Measurements from ENCODE around the gene SEC22A.

Gene SEC22A

GRCh38 chr3:123263941-123264340, 62.2 kb downstream of the SEC22A start:
- no peak for DNase-seq (ENCODE audit: low read depth)

GRCh38 chr3:123267821-123268220, 66.1 kb downstream of the SEC22A start:
- DNase-seq (ENCODE audit: low read depth): no peak

GRCh38 chr3:123270818-123271217, 69.1 kb downstream of the SEC22A start:
- DNase-seq (ENCODE audit: low read depth): no peak

GRCh38 chr3:123271466-123272159, 69.9 kb downstream of the SEC22A start:
- DNase-seq (ENCODE audit: low read depth): no peak

DNA sequence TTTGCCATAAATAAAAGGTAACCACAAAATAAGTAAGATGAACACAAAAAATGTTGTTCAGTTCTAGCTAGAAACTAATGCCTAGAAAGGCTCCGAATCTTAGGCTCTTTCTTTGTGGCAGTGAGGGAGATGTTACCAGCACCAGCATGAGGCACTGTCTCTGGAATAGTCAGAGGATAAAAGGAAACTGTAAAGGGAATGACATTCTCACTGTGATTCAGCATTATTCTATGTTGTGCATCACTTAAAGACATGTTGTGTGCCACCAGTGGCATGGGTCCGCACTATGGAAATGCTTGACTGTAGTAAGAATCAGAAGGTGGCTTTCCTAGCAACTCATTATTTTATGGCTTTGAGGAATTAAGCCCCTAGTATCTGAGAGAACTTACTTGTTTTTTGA, 70.8 kb downstream of the SEC22A start:
- no peak for DNase-seq (ENCODE audit: low read depth)

- DNase-seq (ENCODE audit: low read depth): no peak
These were observed 73.9 kb downstream of the SEC22A start for GRCh38 chr3:123275691-123276090.

GRCh38 chr3:123276346-123277006, 74.7 kb downstream of the SEC22A start:
- no peak for DNase-seq (ENCODE audit: low read depth)

- no peak for DNase-seq (ENCODE audit: low read depth)
These were observed 75.4 kb downstream of the SEC22A start for GRCh38 chr3:123277106-123277505.

DNA sequence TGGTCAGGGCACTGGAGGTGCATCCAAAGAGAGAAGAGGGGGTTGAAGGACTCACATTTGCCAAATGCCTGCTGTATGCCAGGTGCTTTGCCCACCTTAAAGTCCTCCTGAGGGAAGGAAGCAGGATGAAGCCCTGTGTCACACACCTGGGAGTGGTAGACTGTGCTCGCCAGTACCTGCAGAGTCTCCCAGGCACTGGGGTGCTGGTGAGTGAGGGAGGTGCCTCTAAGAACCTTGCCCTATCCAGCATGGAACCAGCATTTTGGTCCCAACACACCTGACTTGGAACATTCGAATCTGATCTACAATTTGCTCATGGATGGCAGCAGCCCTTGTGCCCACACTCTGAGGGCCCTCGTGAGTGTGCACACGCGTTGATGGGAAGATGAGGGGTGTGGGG, 76.7 kb downstream of the SEC22A start:
- DNase-seq (ENCODE audit: low read depth): no peak

DNA sequence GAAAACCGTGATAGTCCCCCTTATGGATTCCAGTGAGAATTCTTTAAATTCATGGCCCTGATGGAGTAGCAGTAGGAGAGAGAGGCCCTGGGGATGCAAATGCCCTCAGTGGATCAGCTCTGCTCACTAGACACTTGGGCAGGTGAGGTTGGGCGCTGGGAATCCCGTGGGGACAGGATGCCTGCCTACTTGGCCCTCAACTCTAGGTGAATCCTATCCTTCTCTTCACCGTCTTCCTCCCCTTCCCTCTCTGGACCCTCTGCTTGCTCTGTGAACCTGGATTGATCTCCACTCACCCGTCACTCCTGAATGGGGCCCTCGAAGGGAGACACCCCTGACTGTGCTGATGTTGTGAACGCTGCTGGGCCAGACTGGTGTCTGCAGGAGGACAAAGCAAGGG, 77.4 kb downstream of the SEC22A start:
- DNase-seq (ENCODE audit: low read depth): no peak

DNA sequence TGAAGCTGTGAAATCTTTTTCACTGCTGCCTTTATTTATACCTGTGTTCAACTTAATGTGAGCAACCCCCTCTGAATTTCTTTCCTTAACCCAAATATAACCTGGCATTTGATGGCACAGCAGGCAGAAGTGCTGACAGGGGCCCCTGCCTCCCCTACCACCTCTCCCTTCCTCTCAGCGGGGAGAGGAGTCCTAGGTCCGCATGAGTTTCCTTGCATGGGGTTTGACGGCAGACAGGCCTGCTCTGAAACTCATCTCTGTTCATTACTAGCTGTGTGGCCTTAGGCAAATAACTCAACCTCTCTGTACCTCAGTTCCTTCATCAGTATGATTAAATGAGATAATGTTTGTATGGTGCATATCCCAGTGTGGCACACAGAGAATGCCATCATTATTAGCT, 79.7 kb downstream of the SEC22A start:
- DNase-seq (ENCODE audit: low read depth): no peak

GRCh38 chr3:123281929-123282328, 80.2 kb downstream of the SEC22A start:
- DNase-seq (ENCODE audit: low read depth): no peak

DNA sequence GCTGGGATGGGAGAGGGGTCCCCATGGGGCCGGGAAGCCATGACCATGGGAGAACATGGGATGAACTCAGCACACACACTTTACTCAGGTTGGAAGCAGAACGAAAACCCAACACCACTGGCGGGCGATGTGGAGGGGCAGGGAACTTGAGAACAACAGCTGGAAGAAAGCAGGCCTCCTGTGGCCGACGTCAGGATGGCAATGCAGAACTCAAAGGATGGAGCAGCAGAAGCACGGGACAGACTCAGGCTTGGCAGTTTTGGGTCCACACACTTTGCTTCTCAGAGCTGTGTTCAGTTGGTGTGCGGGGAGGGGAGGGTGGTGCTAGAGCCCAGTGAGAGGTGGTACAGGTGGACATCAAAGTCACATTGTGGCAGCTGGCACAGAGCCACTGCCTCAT, 80.7 kb downstream of the SEC22A start:
- no peak for DNase-seq (ENCODE audit: low read depth)

DNA sequence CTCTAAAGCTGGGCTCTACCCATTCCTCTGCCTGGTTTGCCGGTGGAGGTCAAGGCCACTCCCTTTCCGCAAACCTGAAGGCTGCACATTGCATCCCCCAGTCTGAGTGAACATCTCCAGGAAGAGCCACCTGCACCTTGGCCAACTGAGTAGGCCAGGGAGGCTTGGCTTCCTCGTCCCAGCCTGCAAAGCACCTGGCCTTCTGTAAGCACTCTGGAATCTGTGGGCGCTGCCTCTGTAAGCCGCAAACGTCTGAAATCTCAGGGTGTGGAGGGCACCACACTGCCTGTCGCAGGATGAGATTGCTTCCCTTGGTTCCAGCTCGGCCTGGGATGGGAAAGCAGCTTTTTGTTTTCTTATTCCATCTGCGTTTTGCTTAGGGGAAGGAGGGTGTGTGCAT, 81.3 kb downstream of the SEC22A start:
- no peak for DNase-seq (ENCODE audit: low read depth)

DNA sequence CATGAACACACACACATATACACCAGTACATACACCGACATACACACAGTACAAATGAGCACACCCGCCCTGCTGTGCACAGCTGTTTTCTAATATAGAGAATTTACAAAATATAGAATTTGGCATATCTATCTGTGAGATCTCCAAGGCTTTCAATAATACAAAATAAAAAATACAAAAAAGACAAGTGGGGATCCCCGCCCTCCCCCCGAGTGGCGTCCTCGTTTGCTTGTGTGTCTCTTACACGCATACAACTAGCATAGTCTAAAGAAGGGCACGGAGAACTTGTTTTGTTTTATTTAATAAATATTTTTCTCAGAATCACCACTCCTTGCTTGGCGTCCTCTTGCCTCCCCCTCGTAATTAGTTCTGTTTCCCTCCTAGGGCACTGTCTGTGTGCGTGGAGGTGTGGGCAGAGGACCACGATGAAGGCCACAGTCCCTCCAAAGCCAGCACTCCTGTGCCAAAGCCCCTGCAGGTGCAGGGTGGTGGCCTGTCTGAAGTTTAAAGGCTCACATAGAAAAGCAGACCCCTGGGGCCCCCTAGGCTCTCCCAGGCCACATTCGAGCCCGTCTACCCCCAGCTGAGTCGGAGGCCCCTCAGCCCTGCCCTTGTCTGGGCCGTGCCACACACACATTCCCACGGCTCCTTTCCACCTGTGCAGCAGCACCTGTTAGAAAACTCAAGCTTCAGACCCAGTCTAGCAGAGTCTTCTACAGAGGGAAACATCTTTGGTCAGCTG, 82.1 kb downstream of the SEC22A start:
- DNase-seq (ENCODE audit: low read depth): no peak

- DNase-seq (ENCODE audit: low read depth): no peak
These were observed 82.8 kb downstream of the SEC22A start for GRCh38 chr3:123284399-123285010.

DNA sequence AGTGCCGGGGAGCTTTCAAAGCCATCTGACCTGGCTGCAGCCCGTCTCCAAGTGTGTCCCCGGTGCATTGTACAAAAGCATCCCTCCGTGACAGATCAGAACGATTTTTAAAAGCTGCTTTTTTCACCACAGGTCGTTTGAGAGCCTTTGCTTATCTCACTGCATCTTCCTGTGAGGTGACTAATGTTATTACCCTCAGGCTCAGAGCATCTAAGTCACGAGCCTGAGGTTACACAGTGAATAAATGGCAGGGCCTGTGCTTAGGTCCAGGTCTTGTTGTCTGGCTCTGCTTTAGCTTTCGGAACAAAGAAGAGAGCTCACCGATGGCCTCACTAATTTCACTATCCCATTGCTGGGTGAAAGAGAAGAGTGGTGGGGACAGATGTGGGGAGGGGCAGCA, 83.3 kb downstream of the SEC22A start:
- DNase-seq (ENCODE audit: low read depth): no peak

DNA sequence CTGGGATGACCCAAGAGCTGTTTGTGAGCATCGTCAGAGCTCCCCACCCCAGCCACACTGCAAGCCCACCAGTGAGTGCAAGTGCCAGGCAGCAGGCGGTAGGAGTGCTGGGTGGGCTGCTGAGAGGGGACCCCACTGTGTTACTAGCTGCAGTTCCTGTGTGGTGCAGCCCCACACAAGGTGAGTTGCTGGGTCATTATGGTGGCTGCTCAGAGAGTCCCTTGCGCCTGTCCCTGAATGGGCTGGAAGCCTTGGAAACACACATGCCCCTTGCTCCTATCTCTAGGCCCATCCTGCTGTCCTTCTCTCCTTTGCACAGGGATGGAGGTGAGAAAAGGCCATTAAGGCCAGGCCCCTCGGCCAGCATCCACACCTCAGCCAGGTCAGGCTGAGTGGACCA, 83.7 kb downstream of the SEC22A start:
- no peak for DNase-seq (ENCODE audit: low read depth)

DNA sequence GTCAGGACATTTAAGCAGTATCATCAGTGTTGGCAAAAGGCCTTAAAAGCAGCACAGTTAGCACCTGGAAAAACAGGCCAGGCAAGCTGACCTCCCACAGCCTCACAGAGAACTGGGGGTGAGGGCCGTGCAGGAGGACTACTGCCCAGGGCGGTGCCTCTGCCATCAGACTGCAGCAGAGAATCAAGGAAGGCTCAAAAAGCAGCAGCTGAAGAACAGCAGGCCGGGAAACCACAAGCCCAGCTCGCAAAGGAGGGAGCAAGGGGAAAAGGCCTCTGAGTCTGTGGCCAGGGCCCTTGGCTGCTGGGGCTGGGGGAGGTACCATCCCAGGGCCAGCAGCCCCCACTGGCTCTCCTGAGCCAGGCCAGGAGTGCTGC, 84.2 kb downstream of the SEC22A start:
- no peak for DNase-seq (ENCODE audit: low read depth)

DNA sequence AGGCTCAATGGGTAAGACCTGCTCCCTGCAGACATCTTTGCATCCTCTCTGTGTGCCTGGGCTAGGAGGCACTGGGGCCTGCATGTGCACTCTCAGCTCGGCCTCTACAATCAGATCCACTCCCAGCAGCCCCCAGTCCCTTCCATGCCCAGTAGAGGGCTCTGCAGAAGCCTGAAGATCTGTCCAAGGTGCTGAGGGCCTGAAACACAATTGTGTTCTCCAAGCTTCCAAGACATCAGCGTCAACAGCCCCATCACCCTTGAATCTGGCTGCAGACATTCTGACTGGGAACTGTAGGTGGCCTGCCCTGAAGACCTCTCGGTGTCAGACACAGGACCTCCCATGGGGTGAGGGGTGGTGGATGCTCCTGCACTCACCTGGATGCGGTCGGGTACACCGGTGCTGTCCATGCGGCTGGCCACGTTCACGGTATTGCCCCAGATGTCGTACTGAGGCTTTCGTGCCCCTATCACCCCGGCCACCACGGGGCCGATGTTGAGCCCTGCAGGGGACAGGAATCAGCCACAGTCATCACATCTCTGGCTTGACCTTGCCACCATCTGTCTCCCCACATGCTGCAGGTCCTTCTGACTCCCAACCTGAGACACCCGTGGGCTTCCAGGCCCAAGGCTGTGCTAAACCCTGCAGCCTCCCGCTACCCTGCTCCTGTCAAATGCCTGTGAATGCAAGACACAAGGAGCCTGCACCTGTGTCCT, 84.7 kb downstream of the SEC22A start:
- DNase-seq (ENCODE audit: low read depth): no peak

DNA sequence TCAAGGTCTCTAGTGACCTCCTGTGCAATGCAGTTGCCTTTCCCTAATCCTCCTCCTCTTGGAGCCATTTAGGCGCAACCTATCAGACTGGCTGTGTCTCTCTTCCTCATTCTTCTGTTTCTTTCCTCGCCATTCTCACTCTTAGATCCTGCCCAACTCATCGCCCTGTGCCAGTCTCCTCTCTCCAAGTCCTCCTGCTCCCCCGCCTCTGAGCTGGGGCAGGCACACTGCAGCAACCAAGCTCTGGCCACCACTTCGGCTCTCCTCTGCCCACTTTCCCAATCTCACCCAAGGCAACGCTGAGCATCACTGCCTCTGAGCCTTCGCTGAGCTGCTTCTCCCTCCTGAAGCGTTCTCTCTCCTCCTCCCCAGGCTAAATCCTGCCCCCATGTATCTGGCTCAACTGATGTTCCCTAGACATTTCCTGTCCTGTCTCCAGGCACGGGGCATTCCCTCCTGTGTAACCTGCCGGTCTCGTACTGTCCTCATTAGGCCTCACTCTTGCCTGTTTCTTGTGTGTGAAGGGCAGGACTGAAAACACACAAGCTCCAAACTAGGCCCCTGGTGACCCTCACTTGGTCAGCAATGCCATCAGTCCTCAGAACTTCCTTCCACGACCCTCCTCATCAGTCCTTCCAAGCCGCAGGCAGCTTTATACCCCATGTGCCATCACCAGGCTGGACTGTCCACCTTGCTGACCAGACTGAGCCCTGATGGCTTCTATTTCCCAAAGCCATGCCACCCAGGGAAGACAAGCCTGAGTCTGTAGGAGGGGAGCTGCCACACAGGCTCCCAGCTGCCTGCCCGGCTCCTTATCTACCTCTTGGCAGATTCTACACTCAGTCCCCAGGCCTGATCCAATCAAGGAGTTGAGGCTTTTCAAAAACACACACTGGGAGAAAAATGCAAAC, 85.6 kb downstream of the SEC22A start:
- no peak for DNase-seq (ENCODE audit: low read depth)

All from T follicular helper cell (primary cell).